Brain microvascular endothelial cell (primary cell): Measurements from ENCODE around the gene QRFPR.
"Not testable (repeated sequence)": the region's sequence is repeated elsewhere in the genome, so short reads cannot be mapped to it uniquely, and the experiment has no call there.

Source experiments
- DNase-seq: peaks from one replicate; pipeline ENCODE4 v3.0.0-alpha.2; 2020
- H3K27ac ChIP-seq: fragments of 250-450 bp; sonication (Bioruptor Pico); 2 replicates; pipeline ENCODE4 v1.5.1; 2020; ENCODE audit warnings: mild to moderate bottlenecking, moderate library complexity
- H3K27me3 ChIP-seq: fragments of 250-450 bp; sonication (Bioruptor Pico); replicated peaks from 2 replicates; pipeline ENCODE4 v1.5.1; 2020; ENCODE audit warnings: mild to moderate bottlenecking
- H3K36me3 ChIP-seq: fragments of 250-450 bp; sonication (Bioruptor Pico); replicated peaks from 2 replicates; pipeline ENCODE4 v1.5.1; 2020; ENCODE audit warnings: mild to moderate bottlenecking
- H3K4me3 ChIP-seq: 2 replicates; pipeline ENCODE4 v1.5.1; 2011; ENCODE audit warnings: low read depth, mild to moderate bottlenecking, control low read depth, low read length, moderate library complexity
- CTCF ChIP-seq: IDR thresholded peaks from 2 replicates; pipeline ENCODE4 v1.5.1; 2011; ENCODE audit warnings: low read depth, mild to moderate bottlenecking, moderate library complexity, low read length, control low read depth, inconsistent platforms; ENCODE audit errors: missing control alignments
- in situ Hi-C: cut with HindIII; loops from 2 replicates; pipeline ENCODE4 v1.10.0; 2017; ENCODE audit warnings: low sequenced_read_pairs, low pct_ligation_motif_present

Gene QRFPR

GRCh38 chr4:121316091-121316490 lies 64.7 kb downstream of the QRFPR start:
- Histone ChIP-seq H3K36me3 (no peaks in the 10 kb centered on the region), H3K27me3 (no peaks in the 10 kb centered on the region), H3K27ac (no peak overlapping the region), H3K4me3 (no peak overlapping the region)
- no peak for TF ChIP-seq CTCF
- in situ Hi-C loops: no loop called here
- no peak for DNase-seq

GRCh38 chr4:121313430-121313829 lies 67.4 kb downstream of the QRFPR start:
- H3K36me3 ChIP-seq, H3K27me3 ChIP-seq, DNase-seq, H3K27ac ChIP-seq, in situ Hi-C loops, H3K4me3 ChIP-seq: not testable (repeated sequence)

- Histone ChIP-seq H3K4me3 (no peak overlapping the region), H3K27me3 (no peaks in the 10 kb centered on the region), H3K27ac (no peak overlapping the region), H3K36me3 (no peaks in the 10 kb centered on the region)
- DNase-seq: no peak
- in situ Hi-C loops: no loop called here
- TF ChIP-seq CTCF: no peak
These were observed 72.0 kb downstream of the QRFPR start for GRCh38 chr4:121308828-121309227.

- Histone ChIP-seq H3K4me3 (no peak overlapping the region), H3K36me3 (no peaks in the 10 kb centered on the region), H3K27ac (no peak overlapping the region), H3K27me3 (no peaks in the 10 kb centered on the region)
- in situ Hi-C loops: no loop called here
- TF ChIP-seq CTCF: no peak
- no peak for DNase-seq
These were observed 72.5 kb downstream of the QRFPR start for GRCh38 chr4:121308328-121308663.

GRCh38 chr4:121307445-121308327 lies 73.1 kb downstream of the QRFPR start:
- peak; percentile 83 for TF ChIP-seq CTCF

GRCh38 chr4:121306931-121307330 lies 73.9 kb downstream of the QRFPR start:
- H3K27ac ChIP-seq: no peak overlapping the region
- no peak overlapping the region for H3K4me3 ChIP-seq
- no peak for DNase-seq
- no peak for TF ChIP-seq CTCF
- no peaks in the 10 kb centered on the region for H3K36me3 ChIP-seq
- in situ Hi-C loops: no loop called here
- no peaks in the 10 kb centered on the region for H3K27me3 ChIP-seq

More at GRCh38 chr4:121307445-121308327, 73.1 kb downstream of the QRFPR start:
- peak; percentile 40 for DNase-seq
- in situ Hi-C loops: no loop called here
- H3K4me3 ChIP-seq: no peak overlapping the region
- H3K27ac ChIP-seq: no peak overlapping the region
- H3K27me3 ChIP-seq: no peaks in the 10 kb centered on the region
- H3K36me3 ChIP-seq: no peaks in the 10 kb centered on the region
